HepG2 (cell line): ENCODE data around the gene RNF123. TPM values are rescaled to one million over a fixed set of nuclear protein-coding genes. Genes with fewer than 3 reads are reported as not detected.
A peak's percentile ranks its signal among the peaks of the same experiment; 100 is the strongest.

Experiments used
- AHDC1 ChIP-seq: sonication (generic); formaldehyde crosslinking; IDR thresholded peaks from 2 replicates; pipeline ENCODE4 v1.5.1; 2020; ENCODE audit warnings: mild to moderate bottlenecking, missing genetic modification reagents, borderline replicate concordance
- BCL6 ChIP-seq: IDR thresholded peaks from 2 replicates; pipeline ENCODE4 v1.6.1; 2016; ENCODE audit warnings: missing genetic modification reagents, missing compliant biosample characterization
- FOXA3 ChIP-seq: IDR thresholded peaks from 2 replicates; pipeline ENCODE4 v1.6.1; 2016; ENCODE audit warnings: missing genetic modification reagents, missing compliant biosample characterization
- MED1 ChIP-seq: sonication (generic); formaldehyde crosslinking; IDR thresholded peaks from 2 replicates; pipeline ENCODE4 v1.4.0; 2020; ENCODE audit warnings: missing genetic modification reagents
- NCOR1 ChIP-seq: fragments of 200-600 bp; sonication (generic); IDR thresholded peaks from 2 replicates; pipeline ENCODE4 v1.7.0; 2017; ENCODE audit warnings: antibody characterized with exemption, low read length, borderline replicate concordance
- NR2F6 ChIP-seq, 2 experiments: IDR thresholded peaks; 2 replicates each; pipeline ENCODE4 v1.6.1; 2016; ENCODE audit warnings: antibody characterized with exemption in 1 of 2, mild to moderate bottlenecking in 1 of 2
- POLR2AphosphoS5 ChIP-seq: IDR thresholded peaks from 2 replicates; pipeline ENCODE4 v1.6.1; 2012; ENCODE audit warnings: low read depth, low read length
- SNRNP70 ChIP-seq: fragments of 200-400 bp; formaldehyde crosslinking; IDR thresholded peaks from 2 replicates; pipeline ENCODE4 v1.6.1; 2017; ENCODE audit warnings: mild to moderate bottlenecking, low read depth, low read length, moderate library complexity
- TCF7L2 ChIP-seq: IDR thresholded peaks from 2 replicates; pipeline ENCODE4 v1.6.1; 2011; ENCODE audit warnings: mild to moderate bottlenecking, low read depth, low read length, moderate library complexity
- TEAD3 ChIP-seq: optimal IDR thresholded peaks from 2 replicates; pipeline ENCODE3; 2016; ENCODE audit warnings: borderline replicate concordance
- ZNF205 ChIP-seq: IDR thresholded peaks from 2 replicates; pipeline ENCODE4 v1.6.1; 2018; ENCODE audit warnings: missing biosample characterization, missing genetic modification reagents
- ZNF292 ChIP-seq: sonication (generic); formaldehyde crosslinking; IDR thresholded peaks from 2 replicates; pipeline ENCODE4 v1.8.1; 2022; ENCODE audit warnings: mild to moderate bottlenecking, low read depth, missing genetic modification reagents, borderline replicate concordance
- ZNF710 ChIP-seq: sonication (generic); formaldehyde crosslinking; IDR thresholded peaks from 2 replicates; pipeline ENCODE4 v1.5.0; 2020; ENCODE audit warnings: mild to moderate bottlenecking, missing genetic modification reagents, borderline replicate concordance
- ZNF83 ChIP-seq: sonication (generic); formaldehyde crosslinking; IDR thresholded peaks from 2 replicates; pipeline ENCODE4 v1.4.0; 2020; ENCODE audit warnings: missing genetic modification reagents, mild to moderate bottlenecking, borderline replicate concordance
- ZNF891 ChIP-seq: sonication (generic); formaldehyde crosslinking; IDR thresholded peaks from 2 replicates; pipeline ENCODE4 v1.5.0; 2020; ENCODE audit warnings: mild to moderate bottlenecking, missing genetic modification reagents
- polyA plus RNA-seq, 8 experiments: library from polyadenylated mRNA; depleted of rRNA in 3 of 8; stranded (reverse) in 7 of 8; unstranded in 1 of 8; fragments of >200 nt; fragmentation: Illumina TruSeq in 4 of 8; extraction: Trizol in 4 of 8; gene quantifications; 2 replicates each; pipeline versions ENCODE4 v1.2.1 to v1.2.3, GENCODE V29; 2011 to 2016; ENCODE audit warnings: low read depth in 4 of 8, missing spikeins in 1 of 8, mixed read lengths in 1 of 8; ENCODE audit not compliant: insufficient read depth in 1 of 8
- total RNA-seq, 5 experiments: library from RNA; depleted of rRNA; stranded (reverse); fragments of >200 nt; fragmentation: Illumina TruSeq; extraction: Trizol; gene quantifications; 2 replicates each; pipeline ENCODE4 v1.2.3, GENCODE V29; 2016; ENCODE audit warnings: low read depth in 1 of 5
- TF ChIP-seq, protein P1 (sequence below): IDR thresholded peaks from 2 replicates; pipeline ENCODE4 v1.6.1; 2012; ENCODE audit warnings: inconsistent platforms
- TF ChIP-seq, protein P2 (sequence below): sonication (generic); formaldehyde crosslinking; conservative IDR thresholded peaks from 2 replicates; pipeline ENCODE4 v1.4.0; 2020; ENCODE audit warnings: mild to moderate bottlenecking, missing genetic modification reagents, moderate library complexity

The RNF123 gene
- total and polyA plus RNA-seq, 2 of the 13 experiments (the other 11 are each of a cell fraction or from before 2014, with no cell fraction given) = 29.9 to 82.2 TPM

- TF ChIP-seq ZNF292 (peak; percentile 33; the same call in 1 of the 2 replicates), ZNF205 (CRISPR knock-in tag) (no peak), ZNF891 (CRISPR knock-in tag) (peak; percentile 79; the same call in 1 of the 2 replicates), AHDC1 (CRISPR knock-in tag) (no peak), TEAD3 (CRISPR knock-in tag) (peak; percentile 66), NCOR1 (0 out of 2 replicates have a peak, but pooled peaks have one; percentile 14), TCF7L2 (no peak), ZNF83 (no peak), NR2F6 (IDR thresholded peaks at IDR 0.05) (peak; percentile 62; the same call in 1 of the 2 replicates), NR2F6 (CRISPR knock-in tag; IDR thresholded peaks at IDR 0.05) (peak; percentile 87), ZNF710 (CRISPR knock-in tag) (0 out of 2 replicates have a peak, but pooled peaks have one; percentile 5), SNRNP70 (no peak), MED1 (CRISPR knock-in tag) (peak; percentile 81), BCL6 (CRISPR knock-in tag) (peak; percentile 39; the same call in 1 of the 2 replicates), POLR2AphosphoS5 (0 out of 2 replicates have a peak, but pooled peaks have one; percentile 20), FOXA3 (CRISPR knock-in tag) (peak; percentile 42; the same call in 1 of the 2 replicates)
- TF ChIP-seq, protein P1, sequence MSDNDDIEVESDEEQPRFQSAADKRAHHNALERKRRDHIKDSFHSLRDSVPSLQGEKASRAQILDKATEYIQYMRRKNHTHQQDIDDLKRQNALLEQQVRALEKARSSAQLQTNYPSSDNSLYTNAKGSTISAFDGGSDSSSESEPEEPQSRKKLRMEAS = no peak
- TF ChIP-seq, protein P2, sequence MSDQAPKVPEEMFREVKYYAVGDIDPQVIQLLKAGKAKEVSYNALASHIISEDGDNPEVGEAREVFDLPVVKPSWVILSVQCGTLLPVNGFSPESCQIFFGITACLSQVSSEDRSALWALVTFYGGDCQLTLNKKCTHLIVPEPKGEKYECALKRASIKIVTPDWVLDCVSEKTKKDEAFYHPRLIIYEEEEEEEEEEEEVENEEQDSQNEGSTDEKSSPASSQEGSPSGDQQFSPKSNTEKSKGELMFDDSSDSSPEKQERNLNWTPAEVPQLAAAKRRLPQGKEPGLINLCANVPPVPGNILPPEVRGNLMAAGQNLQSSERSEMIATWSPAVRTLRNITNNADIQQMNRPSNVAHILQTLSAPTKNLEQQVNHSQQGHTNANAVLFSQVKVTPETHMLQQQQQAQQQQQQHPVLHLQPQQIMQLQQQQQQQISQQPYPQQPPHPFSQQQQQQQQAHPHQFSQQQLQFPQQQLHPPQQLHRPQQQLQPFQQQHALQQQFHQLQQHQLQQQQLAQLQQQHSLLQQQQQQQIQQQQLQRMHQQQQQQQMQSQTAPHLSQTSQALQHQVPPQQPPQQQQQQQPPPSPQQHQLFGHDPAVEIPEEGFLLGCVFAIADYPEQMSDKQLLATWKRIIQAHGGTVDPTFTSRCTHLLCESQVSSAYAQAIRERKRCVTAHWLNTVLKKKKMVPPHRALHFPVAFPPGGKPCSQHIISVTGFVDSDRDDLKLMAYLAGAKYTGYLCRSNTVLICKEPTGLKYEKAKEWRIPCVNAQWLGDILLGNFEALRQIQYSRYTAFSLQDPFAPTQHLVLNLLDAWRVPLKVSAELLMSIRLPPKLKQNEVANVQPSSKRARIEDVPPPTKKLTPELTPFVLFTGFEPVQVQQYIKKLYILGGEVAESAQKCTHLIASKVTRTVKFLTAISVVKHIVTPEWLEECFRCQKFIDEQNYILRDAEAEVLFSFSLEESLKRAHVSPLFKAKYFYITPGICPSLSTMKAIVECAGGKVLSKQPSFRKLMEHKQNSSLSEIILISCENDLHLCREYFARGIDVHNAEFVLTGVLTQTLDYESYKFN = peak; percentile 64
These were observed 23.4 kb upstream of the RNF123 start (continued) for GRCh38 chr3:49665822-49666519.
